Activated B cell treated with CpG ODN at 0.5 μM for 24 hours (primary cell): Measurements from ENCODE around the gene PITPNM1. TPM values are rescaled to one million over a fixed set of nuclear protein-coding genes. Genes with fewer than 3 reads are reported as not detected.
"Not testable (repeated sequence)": the region's sequence is repeated elsewhere in the genome, so short reads cannot be mapped to it uniquely, and the experiment has no call there.

ENCODE experiments used
- ATAC-seq: fragments of 200-7000 bp; cut with Tn5 transposase; one replicate; pipeline ENCODE4 v1.10.0; 2021; ENCODE audit warnings: low read depth, mild to moderate bottlenecking, moderate library complexity
- CTCF ChIA-PET: fragments of 350-600 bp; sonication (Branson Sonifier 250); formaldehyde crosslinking; loops from one replicate; lab custom pipeline; 2021; ENCODE audit warnings: antibody characterized with exemption; lab: Charles Lee
- POLR2A ChIA-PET: fragments of 350-600 bp; sonication (Branson Sonifier 250); formaldehyde crosslinking; loops from one replicate; lab custom pipeline; 2021; ENCODE audit warnings: antibody characterized with exemption; lab: Charles Lee
- DNase-seq: peaks from one replicate; pipeline ENCODE4 v3.0.0; 2022
- H3K27ac Mint-ChIP-seq: one replicate; pipeline ENCODE4 v1.8.0; 2020; ENCODE audit warnings: mixed read lengths
- H3K27me3 Mint-ChIP-seq: one replicate; pipeline ENCODE4 v1.8.0; 2021; ENCODE audit warnings: mixed read lengths
- H3K36me3 Mint-ChIP-seq: one replicate; pipeline ENCODE4 v1.8.0; 2021; ENCODE audit warnings: low read depth, mixed read lengths
- H3K4me1 Mint-ChIP-seq: one replicate; pipeline ENCODE4 v1.8.0; 2021; ENCODE audit warnings: mixed read lengths
- H3K4me3 Mint-ChIP-seq: one replicate; pipeline ENCODE4 v1.8.0; 2020; ENCODE audit warnings: mild to moderate bottlenecking, mixed read lengths
- H3K9me3 Mint-ChIP-seq: one replicate; pipeline ENCODE4 v1.8.0; 2020; ENCODE audit warnings: mixed read lengths
- CTCF ChIP-seq: fragments of 200-600 bp; IDR thresholded peaks from one replicate; pipeline ENCODE4 v1.8.0; 2022; ENCODE audit warnings: antibody characterized with exemption, mild to moderate bottlenecking
- intact Hi-C: fragments of 100-400 bp; cut with micrococcal nuclease; formaldehyde crosslinking; loops from one replicate; pipeline ENCODE4 v1.15.1; 2024
- total RNA-seq: library from RNA; stranded (reverse); gene quantifications from 2 replicates; pipeline ENCODE4 v1.2.3, GENCODE V29; 2022

PITPNM1 gene
- total RNA-seq, 1 donor from 2014 or later, result 111 TPM

GRCh38 chr11:67468056-67468455 is 37.1 kb downstream of the PITPNM1 start:
- CTCF ChIA-PET, result interaction anchor here (1.3 to 2.6 kb wide), 5 partner anchors 16 to 66 kb away, joined by 3 to 23 read pairs (median 6); partner anchors contain the start of genes CORO1B, PPP1CA and PTPRCAP
- Mint-ChIP-seq H3K27ac (peak overlapping the region; percentile 91), H3K27me3 (no peaks in the 10 kb centered on the region), H3K4me3 (peak overlapping the region; percentile 89), H3K9me3 (no peaks in the 10 kb centered on the region), H3K36me3 (peaks cover 11% of the 10 kb centered on the region), H3K4me1 (peaks cover 59% of the 10 kb centered on the region)
- intact Hi-C loops, result loop anchor here (2.0 kb wide), 1 partner anchor 115 kb away; the partner anchor contains the start of gene POLD4
- no peak for DNase-seq
- POLR2A ChIA-PET, result interaction anchor here (0.5 to 33.4 kb wide), 20 partner anchors 9 to 199 kb away, joined by 3 to 1417 read pairs (median 6); partner anchors contain the start of genes AIP, CDK2AP2, CORO1B and PPP1CA
- no peak for ATAC-seq
- no peak for TF ChIP-seq CTCF

GRCh38 chr11:67466962-67467771 is 38.0 kb downstream of the PITPNM1 start:
- TF ChIP-seq CTCF, result no peak
- Mint-ChIP-seq H3K4me3 (peak overlapping the region; percentile 89), H3K4me1 (peaks cover 63% of the 10 kb centered on the region), H3K27me3 (no peaks in the 10 kb centered on the region), H3K27ac (peak overlapping the region; percentile 91), H3K9me3 (no peaks in the 10 kb centered on the region), H3K36me3 (peaks cover 11% of the 10 kb centered on the region)
- ChIA-PET POLR2A (interaction anchor here (0.6 to 33.4 kb wide), 12 partner anchors 8 to 856 kb away, joined by 3 to 1417 read pairs (median 8); partner anchors contain the start of genes AIP, CORO1B, PPP1CA and PTPRCAP), CTCF (interaction anchor here (1.3 to 1.4 kb wide), 2 partner anchors 17 to 48 kb away, joined by 3 read pairs; no protein-coding TSS in a partner anchor)
- ATAC-seq (no peak), DNase-seq (no peak)
- intact Hi-C loops, result no loop called here

- DNase-seq (no peak), ATAC-seq (no peak)
- ChIA-PET CTCF (interaction anchor here (1.7 kb wide), 1 partner anchor 65 kb away, joined by 6 read pairs; the partner anchor contains the start of gene PPP1CA), POLR2A (interaction anchor here (0.7 to 33.4 kb wide), 10 partner anchors 7 to 227 kb away, joined by 3 to 1417 read pairs (median 13); partner anchors contain the start of genes CORO1B, PPP1CA, PTPRCAP and RPS6KB2)
- Mint-ChIP-seq H3K9me3 (no peaks in the 10 kb centered on the region), H3K4me1 (peaks cover 68% of the 10 kb centered on the region), H3K36me3 (peaks cover 11% of the 10 kb centered on the region), H3K27ac (peak overlapping the region; percentile 63), H3K27me3 (no peaks in the 10 kb centered on the region), H3K4me3 (no peak overlapping the region)
- no peak for TF ChIP-seq CTCF
- intact Hi-C loops, result no loop called here
Observed at GRCh38 chr11:67466367-67466766, 38.8 kb downstream of the PITPNM1 start.

GRCh38 chr11:67465530-67465929 is 39.6 kb downstream of the PITPNM1 start:
- ATAC-seq, H3K9me3 Mint-ChIP-seq, DNase-seq, H3K27me3 Mint-ChIP-seq, intact Hi-C loops: not testable (repeated sequence)
- Mint-ChIP-seq H3K36me3 (peaks cover 11% of the 10 kb centered on the region), H3K27ac (peak overlapping the region; percentile 94), H3K4me3 (peak overlapping the region; percentile 88), H3K4me1 (peaks cover 75% of the 10 kb centered on the region)
- CTCF ChIA-PET, result interaction anchor here (0.7 to 1.7 kb wide), 3 partner anchors 28 to 64 kb away, joined by 3 to 6 read pairs (median 3); partner anchors contain the start of genes PPP1CA and PTPRCAP
- POLR2A ChIA-PET, result interaction anchor here (0.7 to 33.4 kb wide), 16 partner anchors 18 to 226 kb away, joined by 3 to 1417 read pairs (median 4); partner anchors contain the start of genes AIP, CLCF1, CORO1B and POLD4

GRCh38 chr11:67465189-67465510 is 40.0 kb downstream of the PITPNM1 start:
- ATAC-seq (no peak), DNase-seq (no peak)
- intact Hi-C loops, result no loop called here
- Mint-ChIP-seq H3K4me3 (peak overlapping the region; percentile 88), H3K9me3 (no peaks in the 10 kb centered on the region), H3K27ac (peak overlapping the region; percentile 94), H3K4me1 (peaks cover 76% of the 10 kb centered on the region), H3K36me3 (peaks cover 11% of the 10 kb centered on the region), H3K27me3 (no peaks in the 10 kb centered on the region)
- no peak for TF ChIP-seq CTCF
- POLR2A ChIA-PET, result interaction anchor here (0.7 to 33.4 kb wide), 19 partner anchors 14 to 225 kb away, joined by 3 to 1417 read pairs (median 4); partner anchors contain the start of genes AIP, CLCF1, CORO1B and POLD4
- CTCF ChIA-PET, result interaction anchor here (0.7 to 1.7 kb wide), 3 partner anchors 27 to 64 kb away, joined by 3 to 6 read pairs (median 3); partner anchors contain the start of genes PPP1CA and PTPRCAP
